KMS-11 (cell line): ENCODE data around the gene LPCAT3.
A peak's percentile ranks its signal among the peaks of the same experiment; 100 is the strongest.

Source experiments
- H2AFZ ChIP-seq: fragments of 200-600 bp; sonication (generic); 2 replicates; pipeline ENCODE4 v1.6.1; 2016; ENCODE audit warnings: antibody characterized with exemption, mixed run types, low read depth
- H3K27ac ChIP-seq: fragments of 200-600 bp; sonication (generic); 2 replicates; pipeline ENCODE4 v1.6.1; 2016; ENCODE audit warnings: mild to moderate bottlenecking, mixed run types
- H3K27me3 ChIP-seq: fragments of 200-600 bp; sonication (generic); 2 replicates; pipeline ENCODE4 v1.6.1; 2017; ENCODE audit warnings: mild to moderate bottlenecking, low read depth, mixed run types, moderate library complexity; ENCODE audit not compliant: insufficient read depth
- H3K36me3 ChIP-seq: fragments of 200-600 bp; sonication (generic); 2 replicates; pipeline ENCODE4 v1.6.1; 2017; ENCODE audit warnings: mild to moderate bottlenecking, mixed run types; ENCODE audit not compliant: insufficient read depth
- H3K4me1 ChIP-seq: fragments of 200-600 bp; sonication (generic); 2 replicates; pipeline ENCODE4 v1.6.1; 2016; ENCODE audit warnings: mild to moderate bottlenecking, low read depth, mixed run types; ENCODE audit not compliant: poor library complexity, severe bottlenecking
- H3K4me2 ChIP-seq: fragments of 200-600 bp; sonication (generic); 2 replicates; pipeline ENCODE4 v1.7.0; 2016; ENCODE audit warnings: mild to moderate bottlenecking, mixed run types
- H3K4me3 ChIP-seq: fragments of 200-600 bp; sonication (generic); IDR thresholded peaks from 2 replicates; pipeline ENCODE4 v1.6.1; 2017; ENCODE audit warnings: low read depth, low read length, mixed read lengths; ENCODE audit not compliant: insufficient read depth
- H3K79me2 ChIP-seq: fragments of 200-600 bp; sonication (generic); 2 replicates; pipeline ENCODE4 v1.6.1; 2016; ENCODE audit warnings: low read depth, mixed run types; ENCODE audit not compliant: insufficient read depth
- H3K9ac ChIP-seq: fragments of 200-600 bp; sonication (generic); 2 replicates; pipeline ENCODE4 v1.6.1; 2016; ENCODE audit warnings: mild to moderate bottlenecking, mixed run types
- H4K20me1 ChIP-seq: fragments of 200-600 bp; sonication (generic); 2 replicates; pipeline ENCODE4 v1.6.1; 2016; ENCODE audit warnings: mild to moderate bottlenecking, mixed run types; ENCODE audit not compliant: insufficient read depth
- TF ChIP-seq, protein P1 (sequence below): fragments of 200-600 bp; sonication (generic); conservative IDR thresholded peaks from 2 replicates; pipeline ENCODE4 v1.6.1; 2017; ENCODE audit warnings: low read depth, mild to moderate bottlenecking, antibody characterized with exemption, low read length, moderate library complexity, mixed read lengths

Gene LPCAT3

DNA sequence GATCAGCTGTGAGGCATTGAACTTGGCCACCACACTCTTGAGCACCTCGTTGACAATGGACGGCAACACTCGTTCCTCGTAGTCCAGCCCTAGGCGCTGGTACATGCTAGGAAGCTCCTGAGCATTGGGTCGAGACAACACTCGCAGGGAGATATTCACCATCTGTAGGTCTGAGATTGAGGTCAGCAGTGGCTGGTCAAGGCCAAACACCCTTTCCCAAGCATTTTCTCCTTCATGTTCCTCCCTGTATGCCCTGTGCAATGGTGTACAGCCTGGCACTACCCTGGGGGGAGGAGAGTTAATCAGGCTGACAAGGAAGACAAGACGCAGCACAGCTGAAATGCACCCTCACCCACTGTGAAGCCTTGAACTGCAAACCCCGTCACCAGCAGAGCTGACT, 49.9 kb downstream of the LPCAT3 start:
- TF ChIP-seq, protein P1, sequence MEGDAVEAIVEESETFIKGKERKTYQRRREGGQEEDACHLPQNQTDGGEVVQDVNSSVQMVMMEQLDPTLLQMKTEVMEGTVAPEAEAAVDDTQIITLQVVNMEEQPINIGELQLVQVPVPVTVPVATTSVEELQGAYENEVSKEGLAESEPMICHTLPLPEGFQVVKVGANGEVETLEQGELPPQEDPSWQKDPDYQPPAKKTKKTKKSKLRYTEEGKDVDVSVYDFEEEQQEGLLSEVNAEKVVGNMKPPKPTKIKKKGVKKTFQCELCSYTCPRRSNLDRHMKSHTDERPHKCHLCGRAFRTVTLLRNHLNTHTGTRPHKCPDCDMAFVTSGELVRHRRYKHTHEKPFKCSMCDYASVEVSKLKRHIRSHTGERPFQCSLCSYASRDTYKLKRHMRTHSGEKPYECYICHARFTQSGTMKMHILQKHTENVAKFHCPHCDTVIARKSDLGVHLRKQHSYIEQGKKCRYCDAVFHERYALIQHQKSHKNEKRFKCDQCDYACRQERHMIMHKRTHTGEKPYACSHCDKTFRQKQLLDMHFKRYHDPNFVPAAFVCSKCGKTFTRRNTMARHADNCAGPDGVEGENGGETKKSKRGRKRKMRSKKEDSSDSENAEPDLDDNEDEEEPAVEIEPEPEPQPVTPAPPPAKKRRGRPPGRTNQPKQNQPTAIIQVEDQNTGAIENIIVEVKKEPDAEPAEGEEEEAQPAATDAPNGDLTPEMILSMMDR: no peak
- H3K4me1 ChIP-seq: peaks cover 34% of the 10 kb centered on the region
- peaks cover 8% of the 10 kb centered on the region; the same call in 1 of the 2 replicates for H3K36me3 ChIP-seq
- no peaks in the 10 kb centered on the region for H3K27me3 ChIP-seq
- H3K79me2 ChIP-seq: peaks cover 50% of the 10 kb centered on the region
- H3K4me2 ChIP-seq: peak overlapping the region; percentile 69
- no peak overlapping the region; the same call in 1 of the 2 replicates for H3K9ac ChIP-seq
- no peak overlapping the region for H3K27ac ChIP-seq
- no peak overlapping the region for H2AFZ ChIP-seq
- H3K4me3 ChIP-seq: no peak overlapping the region
- no peaks in the 10 kb centered on the region for H4K20me1 ChIP-seq

DNA sequence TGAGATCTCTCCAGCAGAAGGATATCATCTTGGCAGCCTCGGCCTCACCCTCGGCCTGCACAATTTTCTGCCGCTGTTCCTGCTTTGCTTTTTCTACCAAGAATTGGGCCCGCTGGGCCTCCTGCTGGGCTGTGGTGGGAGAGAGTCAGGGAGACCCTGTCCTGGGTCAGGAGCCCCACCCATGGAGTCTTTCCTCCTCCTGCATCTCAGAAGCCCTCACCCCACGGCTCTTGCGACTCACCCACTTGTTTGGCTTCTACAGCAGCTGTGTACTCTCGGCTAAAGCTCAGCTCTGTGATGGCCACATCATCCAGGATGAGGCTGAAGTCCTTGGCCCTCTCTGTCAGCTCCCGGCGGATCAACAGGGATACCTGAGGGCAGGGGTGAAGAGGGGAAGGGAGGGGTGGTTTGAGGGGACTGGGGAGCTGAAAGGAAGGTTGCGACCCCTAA, 50.6 kb downstream of the LPCAT3 start:
- TF ChIP-seq, protein P1: no peak
- Histone ChIP-seq H3K4me2 (no peak overlapping the region), H3K4me3 (no peak overlapping the region), H4K20me1 (no peaks in the 10 kb centered on the region), H3K36me3 (peaks cover 8% of the 10 kb centered on the region; the same call in 1 of the 2 replicates), H3K27ac (no peak overlapping the region), H2AFZ (no peak overlapping the region), H3K9ac (no peak overlapping the region), H3K79me2 (peaks cover 43% of the 10 kb centered on the region), H3K4me1 (peaks cover 29% of the 10 kb centered on the region), H3K27me3 (no peaks in the 10 kb centered on the region)

DNA sequence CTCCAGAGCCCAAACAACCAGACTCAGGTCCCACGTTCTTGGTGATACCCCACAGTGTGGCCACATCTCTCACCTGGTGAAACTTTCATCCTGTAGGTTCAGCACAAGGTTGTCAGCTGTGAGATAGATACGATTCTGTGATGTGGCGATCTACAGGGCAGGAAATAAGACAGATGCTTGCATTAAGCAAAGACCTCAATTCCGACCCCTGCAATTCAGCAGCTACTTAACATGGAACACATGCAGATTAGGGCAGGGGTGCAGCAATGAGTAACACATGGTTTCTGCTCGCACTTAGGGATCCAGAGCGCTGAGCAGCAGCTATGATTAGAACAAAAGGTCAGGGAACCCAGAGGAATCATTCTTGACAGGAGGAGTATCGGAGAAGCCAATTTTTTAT, 51.9 kb downstream of the LPCAT3 start:
- TF ChIP-seq, protein P1: no peak
- H3K4me2 ChIP-seq: no peak overlapping the region
- H4K20me1 ChIP-seq: no peaks in the 10 kb centered on the region
- H3K36me3 ChIP-seq: peaks cover 8% of the 10 kb centered on the region; the same call in 1 of the 2 replicates
- no peaks in the 10 kb centered on the region for H3K27me3 ChIP-seq
- peaks cover 18% of the 10 kb centered on the region for H3K4me1 ChIP-seq
- no peak overlapping the region for H2AFZ ChIP-seq
- no peak overlapping the region for H3K4me3 ChIP-seq
- H3K27ac ChIP-seq: no peak overlapping the region
- H3K9ac ChIP-seq: no peak overlapping the region
- H3K79me2 ChIP-seq: peaks cover 30% of the 10 kb centered on the region

DNA sequence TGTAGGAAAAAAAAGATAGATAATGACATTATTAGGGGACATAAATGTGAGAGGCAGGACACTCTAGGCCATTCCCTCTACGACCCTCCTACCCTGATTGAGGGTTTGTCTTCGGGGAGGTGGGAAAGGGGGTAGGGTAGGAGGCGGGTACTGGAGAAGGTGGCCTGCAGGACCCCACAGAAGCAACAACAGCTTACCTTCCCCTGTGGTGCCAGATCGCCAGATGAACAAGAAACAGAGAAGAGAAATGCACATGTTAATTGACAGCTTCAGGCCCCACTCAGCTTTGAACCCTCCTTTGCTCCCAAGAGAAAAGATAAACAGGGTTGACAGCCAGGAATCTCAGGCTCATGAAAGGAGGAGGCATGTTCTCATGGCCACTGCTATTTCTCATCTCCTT, 52.6 kb downstream of the LPCAT3 start:
- H3K79me2 ChIP-seq: peaks cover 24% of the 10 kb centered on the region
- H3K9ac ChIP-seq: no peak overlapping the region; the same call in 1 of the 2 replicates
- no peaks in the 10 kb centered on the region for H4K20me1 ChIP-seq
- no peak overlapping the region for H2AFZ ChIP-seq
- no peaks in the 10 kb centered on the region for H3K27me3 ChIP-seq
- H3K4me1 ChIP-seq: peaks cover 18% of the 10 kb centered on the region
- no peak overlapping the region for H3K4me2 ChIP-seq
- H3K27ac ChIP-seq: peak overlapping the region; percentile 43; the same call in 1 of the 2 replicates
- H3K36me3 ChIP-seq: peaks cover 8% of the 10 kb centered on the region; the same call in 1 of the 2 replicates
- H3K4me3 ChIP-seq: no peak overlapping the region
- TF ChIP-seq, protein P1: no peak
